PC-9 (cell line): ENCODE results near the gene RNF112.

ENCODE experiments used
- EZH2 ChIP-seq: fragments of 200-600 bp; sonication (generic); IDR thresholded peaks from 2 replicates; pipeline ENCODE4 v1.8.0; 2017; ENCODE audit warnings: antibody characterized with exemption, low read depth
- TF ChIP-seq, protein P1 (sequence below): fragments of 200-600 bp; sonication (generic); conservative IDR thresholded peaks from 2 replicates; pipeline ENCODE4 v1.6.1; 2017; ENCODE audit warnings: mixed run types, antibody characterized with exemption, mild to moderate bottlenecking, moderate library complexity

DNA sequence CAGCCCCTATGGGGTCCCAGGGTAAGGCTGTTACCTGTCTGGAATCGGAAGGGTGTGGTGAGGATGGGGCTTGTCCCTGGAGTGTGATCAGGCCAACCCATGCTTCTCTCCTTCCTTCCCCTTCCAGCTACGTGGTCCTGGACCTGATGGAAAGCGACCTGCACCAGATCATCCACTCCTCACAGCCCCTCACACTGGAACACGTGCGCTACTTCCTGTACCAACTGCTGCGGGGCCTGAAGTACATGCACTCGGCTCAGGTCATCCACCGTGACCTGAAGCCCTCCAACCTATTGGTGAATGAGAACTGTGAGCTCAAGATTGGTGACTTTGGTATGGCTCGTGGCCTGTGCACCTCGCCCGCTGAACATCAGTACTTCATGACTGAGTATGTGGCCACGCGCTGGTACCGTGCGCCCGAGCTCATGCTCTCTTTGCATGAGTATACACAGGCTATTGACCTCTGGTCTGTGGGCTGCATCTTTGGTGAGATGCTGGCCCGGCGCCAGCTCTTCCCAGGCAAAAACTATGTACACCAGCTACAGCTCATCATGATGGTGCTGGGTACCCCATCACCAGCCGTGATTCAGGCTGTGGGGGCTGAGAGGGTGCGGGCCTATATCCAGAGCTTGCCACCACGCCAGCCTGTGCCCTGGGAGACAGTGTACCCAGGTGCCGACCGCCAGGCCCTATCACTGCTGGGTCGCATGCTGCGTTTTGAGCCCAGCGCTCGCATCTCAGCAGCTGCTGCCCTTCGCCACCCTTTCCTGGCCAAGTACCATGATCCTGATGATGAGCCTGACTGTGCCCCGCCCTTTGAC is 30.3 kb upstream of the RNF112 start:
- TF ChIP-seq, protein P1, sequence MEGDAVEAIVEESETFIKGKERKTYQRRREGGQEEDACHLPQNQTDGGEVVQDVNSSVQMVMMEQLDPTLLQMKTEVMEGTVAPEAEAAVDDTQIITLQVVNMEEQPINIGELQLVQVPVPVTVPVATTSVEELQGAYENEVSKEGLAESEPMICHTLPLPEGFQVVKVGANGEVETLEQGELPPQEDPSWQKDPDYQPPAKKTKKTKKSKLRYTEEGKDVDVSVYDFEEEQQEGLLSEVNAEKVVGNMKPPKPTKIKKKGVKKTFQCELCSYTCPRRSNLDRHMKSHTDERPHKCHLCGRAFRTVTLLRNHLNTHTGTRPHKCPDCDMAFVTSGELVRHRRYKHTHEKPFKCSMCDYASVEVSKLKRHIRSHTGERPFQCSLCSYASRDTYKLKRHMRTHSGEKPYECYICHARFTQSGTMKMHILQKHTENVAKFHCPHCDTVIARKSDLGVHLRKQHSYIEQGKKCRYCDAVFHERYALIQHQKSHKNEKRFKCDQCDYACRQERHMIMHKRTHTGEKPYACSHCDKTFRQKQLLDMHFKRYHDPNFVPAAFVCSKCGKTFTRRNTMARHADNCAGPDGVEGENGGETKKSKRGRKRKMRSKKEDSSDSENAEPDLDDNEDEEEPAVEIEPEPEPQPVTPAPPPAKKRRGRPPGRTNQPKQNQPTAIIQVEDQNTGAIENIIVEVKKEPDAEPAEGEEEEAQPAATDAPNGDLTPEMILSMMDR, result no peak
- no peak for TF ChIP-seq EZH2
